ENCODE measurements around the gene SLIT1.

SLIT1 gene

GRCh38 chr10:97047083-97047736 lies 138.5 kb downstream of the SLIT1 start:
- TF ChIP-seq EZH2phosphoT487 (conservative IDR thresholded peaks at IDR 0.05; ENCODE audit: low read length) (no peak), CTCF (IDR thresholded peaks at IDR 0.05; ENCODE audit: insufficient read depth, low read length, poor library complexity, severe bottlenecking) (no peak)
- H3K9ac ChIP-seq (ENCODE audit: low read length): no peak overlapping the region
- no peak overlapping the region for H3K4me3 ChIP-seq (ENCODE audit: insufficient read depth, low read length, poor library complexity, severe bottlenecking)
- no peaks in the 10 kb centered on the region for H3K79me2 ChIP-seq (ENCODE audit: insufficient read depth, low read length)
- no peaks in the 10 kb centered on the region for H3K9me2 ChIP-seq (replicated peaks; ENCODE audit: insufficient read depth, low read length)
- no peak overlapping the region for H3K4me2 ChIP-seq (ENCODE audit: low read depth, low read length, poor library complexity, severe bottlenecking)
- H3K36me3 ChIP-seq (ENCODE audit: low read length): no peaks in the 10 kb centered on the region
- H2AFZ ChIP-seq (ENCODE audit: low read depth, low read length, severe bottlenecking): no peak overlapping the region
- H3F3A ChIP-seq (ENCODE audit: insufficient read depth): no peaks in the 10 kb centered on the region
- no peak overlapping the region for H3K27ac ChIP-seq (ENCODE audit: low read depth, low read length)
- H4K20me1 ChIP-seq (ENCODE audit: low read depth, low read length): no peaks in the 10 kb centered on the region
- no peaks in the 10 kb centered on the region for H3K27me3 ChIP-seq (ENCODE audit: low read length)
- 0 out of 2 replicates have a peak, but pooled peaks cover 4% of the 10 kb centered on the region for H3K9me3 ChIP-seq (ENCODE audit: insufficient read depth, low read length)

- H3K27me3 ChIP-seq (ENCODE audit: low read length): no peaks in the 10 kb centered on the region
- H3K4me2 ChIP-seq (ENCODE audit: low read depth, low read length, poor library complexity, severe bottlenecking): no peak overlapping the region
- no peak overlapping the region for H3K4me3 ChIP-seq (ENCODE audit: insufficient read depth, low read length, poor library complexity, severe bottlenecking)
- no peak overlapping the region for H3K9ac ChIP-seq (ENCODE audit: low read length)
- H3K9me2 ChIP-seq (replicated peaks; ENCODE audit: insufficient read depth, low read length): no peaks in the 10 kb centered on the region
- no peaks in the 10 kb centered on the region for H3K36me3 ChIP-seq (ENCODE audit: low read length)
- H3K27ac ChIP-seq (ENCODE audit: low read depth, low read length): no peak overlapping the region
- 0 out of 2 replicates have a peak, but pooled peaks cover 4% of the 10 kb centered on the region for H3K9me3 ChIP-seq (ENCODE audit: insufficient read depth, low read length)
- H2AFZ ChIP-seq (ENCODE audit: low read depth, low read length, severe bottlenecking): no peak overlapping the region
- H3F3A ChIP-seq (ENCODE audit: insufficient read depth): no peaks in the 10 kb centered on the region
- no peaks in the 10 kb centered on the region for H3K79me2 ChIP-seq (ENCODE audit: insufficient read depth, low read length)
- TF ChIP-seq CTCF (IDR thresholded peaks at IDR 0.05; ENCODE audit: insufficient read depth, low read length, poor library complexity, severe bottlenecking) (no peak), EZH2phosphoT487 (conservative IDR thresholded peaks at IDR 0.05; ENCODE audit: low read length) (no peak)
- no peaks in the 10 kb centered on the region for H4K20me1 ChIP-seq (ENCODE audit: low read depth, low read length)
Measured at GRCh38 chr10:97046456-97047082, 139.2 kb downstream of the SLIT1 start.

GRCh38 chr10:97043563-97043855 lies 142.2 kb downstream of the SLIT1 start:
- no peaks in the 10 kb centered on the region for H3K79me2 ChIP-seq (ENCODE audit: insufficient read depth, low read length)
- no peak overlapping the region for H3K4me3 ChIP-seq (ENCODE audit: insufficient read depth, low read length, poor library complexity, severe bottlenecking)
- no peaks in the 10 kb centered on the region for H3K9me2 ChIP-seq (replicated peaks; ENCODE audit: insufficient read depth, low read length)
- H3K27ac ChIP-seq (ENCODE audit: low read depth, low read length): no peak overlapping the region
- no peak for TF ChIP-seq EZH2phosphoT487 (conservative IDR thresholded peaks at IDR 0.05; ENCODE audit: low read length)
- TF ChIP-seq CTCF (IDR thresholded peaks at IDR 0.05; ENCODE audit: insufficient read depth, low read length, poor library complexity, severe bottlenecking): no peak
- H3F3A ChIP-seq (ENCODE audit: insufficient read depth): no peaks in the 10 kb centered on the region
- no peak overlapping the region for H3K9ac ChIP-seq (ENCODE audit: low read length)
- no peaks in the 10 kb centered on the region for H3K36me3 ChIP-seq (ENCODE audit: low read length)
- H3K4me2 ChIP-seq (ENCODE audit: low read depth, low read length, poor library complexity, severe bottlenecking): no peak overlapping the region
- no peaks in the 10 kb centered on the region for H3K27me3 ChIP-seq (ENCODE audit: low read length)
- H4K20me1 ChIP-seq (ENCODE audit: low read depth, low read length): no peaks in the 10 kb centered on the region
- no peak overlapping the region for H2AFZ ChIP-seq (ENCODE audit: low read depth, low read length, severe bottlenecking)
- H3K9me3 ChIP-seq (ENCODE audit: insufficient read depth, low read length): no peaks in the 10 kb centered on the region

Data from SU-DHL-6 (cell line).